Activated CD4-positive, alpha-beta T cell treated with anti-CD3 and anti-CD28 coated beads, Interleukin-2, amount 10 ng/mL, durations not matched to agents 7 days and 5 days (primary cell): Measurements from ENCODE around the gene CAMSAP2. TPM values are rescaled to one million over a fixed set of nuclear protein-coding genes. Genes with fewer than 3 reads are reported as not detected.
A peak's percentile ranks its signal among the peaks of the same experiment; 100 is the strongest.

Experiments used
- CTCF ChIA-PET: fragments of 350-600 bp; sonication (Branson Sonifier 250); formaldehyde crosslinking; loops from one replicate; lab custom pipeline; 2021; ENCODE audit warnings: antibody characterized with exemption; lab: Charles Lee
- POLR2A ChIA-PET: fragments of 350-600 bp; sonication (Branson Sonifier 250); formaldehyde crosslinking; loops from one replicate; lab custom pipeline; 2021; ENCODE audit warnings: antibody characterized with exemption; lab: Charles Lee
- DNase-seq: peaks from one replicate; pipeline ENCODE4 v3.0.0-alpha.2; 2020
- H3K27ac Mint-ChIP-seq: one replicate; pipeline ENCODE4 v1.8.0; 2021; ENCODE audit warnings: mild to moderate bottlenecking, moderate library complexity, mixed read lengths
- H3K27me3 Mint-ChIP-seq: one replicate; pipeline ENCODE4 v1.8.0; 2021; ENCODE audit warnings: mixed read lengths
- H3K36me3 Mint-ChIP-seq: one replicate; pipeline ENCODE4 v1.8.0; 2021; ENCODE audit warnings: low read depth, mixed read lengths
- H3K4me1 Mint-ChIP-seq: one replicate; pipeline ENCODE4 v1.8.0; 2021; ENCODE audit warnings: mixed read lengths
- H3K4me3 Mint-ChIP-seq: one replicate; pipeline ENCODE4 v1.8.0; 2021; ENCODE audit warnings: mild to moderate bottlenecking, moderate library complexity, mixed read lengths
- H3K9me3 Mint-ChIP-seq: one replicate; pipeline ENCODE4 v1.8.0; 2021; ENCODE audit warnings: mixed read lengths
- total RNA-seq, 2 experiments: library from RNA; stranded (reverse); gene quantifications; one replicate each; pipeline ENCODE4 v1.2.3, GENCODE V29; 2021

The CAMSAP2 gene
- total RNA-seq, 2 experiments from 2014 or later = 0.81 to 0.82 TPM

DNA sequence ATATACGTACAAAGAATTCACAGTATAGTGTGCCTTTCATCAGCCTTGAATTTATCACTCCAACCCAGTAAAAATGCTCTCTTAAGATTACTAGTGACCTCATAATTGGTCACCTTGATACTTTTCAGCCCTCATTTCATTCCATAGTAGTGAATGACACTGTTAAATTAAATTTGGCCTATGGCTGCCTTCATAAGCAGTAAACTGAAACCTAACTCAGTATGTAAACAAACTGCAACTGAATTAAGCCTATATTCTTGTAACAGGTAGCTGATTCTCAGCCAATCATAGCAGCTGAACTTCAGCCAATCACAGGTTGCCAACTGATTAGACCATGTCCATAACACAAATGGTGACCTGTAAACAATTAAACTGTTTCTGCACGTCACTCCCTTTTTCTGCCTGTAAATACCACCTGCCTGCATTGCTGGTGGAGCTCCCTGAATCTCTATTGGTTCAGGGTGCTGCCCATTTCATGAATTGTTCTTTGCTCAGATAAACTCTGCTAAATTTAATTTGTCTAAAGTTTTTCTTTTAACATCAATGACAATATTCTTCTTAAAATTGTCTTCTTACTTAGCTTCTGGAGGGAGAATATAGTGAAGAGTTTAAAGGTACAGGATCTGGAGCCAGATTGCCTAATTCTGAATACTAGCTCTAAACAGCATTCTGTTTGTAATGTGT, 24.0 kb upstream of the CAMSAP2 start:
- no peaks in the 10 kb centered on the region for H3K9me3 Mint-ChIP-seq
- no peak overlapping the region for H3K27ac Mint-ChIP-seq
- H3K4me1 Mint-ChIP-seq = no peaks in the 10 kb centered on the region
- DNase-seq = no peak
- CTCF ChIA-PET = no interaction called here
- H3K4me3 Mint-ChIP-seq = no peak overlapping the region
- H3K27me3 Mint-ChIP-seq = peaks cover 11% of the 10 kb centered on the region
- no peaks in the 10 kb centered on the region for H3K36me3 Mint-ChIP-seq
- POLR2A ChIA-PET = no interaction called here

DNA sequence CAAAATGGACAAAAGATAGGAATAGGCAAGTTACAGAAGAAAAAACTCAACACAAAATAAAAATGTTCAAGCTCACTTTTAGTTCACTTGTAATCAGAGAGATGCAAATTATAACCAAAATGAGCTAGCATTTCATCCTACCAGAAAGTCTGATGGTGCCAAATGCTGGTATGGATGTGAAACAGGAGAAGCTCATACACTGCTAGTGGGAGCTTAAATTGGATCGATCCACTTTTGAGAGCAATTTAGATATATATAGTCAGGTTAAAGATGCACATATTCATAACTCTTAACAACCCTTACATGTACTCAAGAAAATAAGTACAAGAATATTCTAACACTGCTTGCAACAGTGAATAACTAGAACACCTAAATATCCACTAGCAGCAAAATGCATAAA, 18.5 kb upstream of the CAMSAP2 start:
- H3K27me3 Mint-ChIP-seq = peaks cover 13% of the 10 kb centered on the region
- H3K36me3 Mint-ChIP-seq = no peaks in the 10 kb centered on the region
- ChIA-PET CTCF (interaction anchor here (0.6 kb wide), 1 partner anchor 124 kb away, joined by 3 read pairs; no protein-coding TSS in a partner anchor), POLR2A (no interaction called here)
- H3K27ac Mint-ChIP-seq = no peak overlapping the region
- H3K4me1 Mint-ChIP-seq = no peaks in the 10 kb centered on the region
- H3K9me3 Mint-ChIP-seq = no peaks in the 10 kb centered on the region
- no peak for DNase-seq
- no peak overlapping the region for H3K4me3 Mint-ChIP-seq

DNA sequence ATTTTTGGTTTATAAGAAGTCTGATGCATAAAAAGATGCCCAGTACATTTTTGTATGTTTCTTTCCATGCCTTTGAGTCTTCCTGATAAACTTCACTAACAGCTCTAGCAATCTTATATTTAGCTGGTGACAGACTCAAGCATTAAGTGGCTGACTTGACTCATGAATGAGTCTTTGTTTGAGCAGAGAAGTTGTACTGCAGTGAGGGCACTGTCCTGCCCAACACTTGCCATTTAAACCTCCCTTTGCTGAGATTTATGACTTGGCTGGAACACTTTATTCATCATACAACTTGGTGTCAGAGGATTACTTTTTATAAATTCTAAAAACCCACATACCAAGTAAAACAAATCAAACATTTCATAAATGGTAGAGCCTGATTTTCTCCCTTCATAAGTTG, 14.6 kb upstream of the CAMSAP2 start:
- no peak overlapping the region for H3K27ac Mint-ChIP-seq
- DNase-seq = no peak
- H3K9me3 Mint-ChIP-seq = no peaks in the 10 kb centered on the region
- no peaks in the 10 kb centered on the region for H3K36me3 Mint-ChIP-seq
- CTCF ChIA-PET = interaction anchor here (0.7 kb wide), 1 partner anchor 962 kb away, joined by 3 read pairs; no protein-coding TSS in a partner anchor
- H3K27me3 Mint-ChIP-seq = peaks cover 6% of the 10 kb centered on the region
- H3K4me3 Mint-ChIP-seq = no peak overlapping the region
- POLR2A ChIA-PET = no interaction called here
- H3K4me1 Mint-ChIP-seq = no peaks in the 10 kb centered on the region

DNA sequence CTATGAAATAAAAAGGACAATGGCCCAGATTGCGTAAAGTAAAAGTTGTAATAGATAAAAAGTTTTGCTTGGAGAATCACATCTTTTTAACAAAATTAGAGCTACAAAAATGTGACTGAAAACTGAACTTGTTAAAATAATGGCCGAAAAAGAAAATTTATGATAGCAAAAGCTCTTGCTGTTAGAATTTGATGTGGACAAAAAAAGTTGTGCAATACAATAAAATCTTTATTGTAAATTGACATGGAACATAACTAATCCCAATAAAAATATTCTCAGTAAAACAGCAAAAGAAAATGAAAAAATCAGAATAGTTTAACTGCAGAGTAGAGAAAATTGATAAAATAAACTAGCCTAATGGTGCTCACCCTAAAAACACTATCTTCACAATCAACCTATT, 11.4 kb upstream of the CAMSAP2 start:
- ChIA-PET CTCF (no interaction called here), POLR2A (no interaction called here)
- Mint-ChIP-seq H3K9me3 (no peaks in the 10 kb centered on the region), H3K4me3 (no peak overlapping the region), H3K27ac (no peak overlapping the region), H3K36me3 (no peaks in the 10 kb centered on the region), H3K27me3 (peaks cover under 1% of the 10 kb centered on the region), H3K4me1 (peaks cover 2% of the 10 kb centered on the region)
- DNase-seq = no peak

DNA sequence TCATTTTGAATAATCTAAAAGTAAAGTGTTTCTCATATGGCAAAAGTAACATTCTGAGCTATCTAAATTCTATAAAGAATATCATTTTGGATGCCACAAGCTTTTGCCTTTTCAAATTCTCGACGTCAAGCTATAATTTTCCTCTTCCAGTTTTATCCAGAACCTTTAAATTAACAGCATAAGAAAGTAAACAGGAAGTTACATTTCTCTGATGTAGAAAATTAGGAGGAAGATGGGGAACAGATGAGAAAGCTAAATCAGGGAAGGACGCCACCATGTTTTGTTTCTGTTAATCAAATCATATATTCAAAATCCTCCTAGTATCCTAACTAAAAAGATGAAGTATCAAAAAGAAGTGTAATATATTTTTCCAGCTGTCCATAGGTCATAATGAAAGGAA, 8.8 kb upstream of the CAMSAP2 start:
- no peak for DNase-seq
- no peak overlapping the region for H3K4me3 Mint-ChIP-seq
- peaks cover 4% of the 10 kb centered on the region for H3K27me3 Mint-ChIP-seq
- H3K9me3 Mint-ChIP-seq = no peaks in the 10 kb centered on the region
- peaks cover 2% of the 10 kb centered on the region for H3K4me1 Mint-ChIP-seq
- POLR2A ChIA-PET = no interaction called here
- CTCF ChIA-PET = no interaction called here
- no peaks in the 10 kb centered on the region for H3K36me3 Mint-ChIP-seq
- no peak overlapping the region for H3K27ac Mint-ChIP-seq

DNA sequence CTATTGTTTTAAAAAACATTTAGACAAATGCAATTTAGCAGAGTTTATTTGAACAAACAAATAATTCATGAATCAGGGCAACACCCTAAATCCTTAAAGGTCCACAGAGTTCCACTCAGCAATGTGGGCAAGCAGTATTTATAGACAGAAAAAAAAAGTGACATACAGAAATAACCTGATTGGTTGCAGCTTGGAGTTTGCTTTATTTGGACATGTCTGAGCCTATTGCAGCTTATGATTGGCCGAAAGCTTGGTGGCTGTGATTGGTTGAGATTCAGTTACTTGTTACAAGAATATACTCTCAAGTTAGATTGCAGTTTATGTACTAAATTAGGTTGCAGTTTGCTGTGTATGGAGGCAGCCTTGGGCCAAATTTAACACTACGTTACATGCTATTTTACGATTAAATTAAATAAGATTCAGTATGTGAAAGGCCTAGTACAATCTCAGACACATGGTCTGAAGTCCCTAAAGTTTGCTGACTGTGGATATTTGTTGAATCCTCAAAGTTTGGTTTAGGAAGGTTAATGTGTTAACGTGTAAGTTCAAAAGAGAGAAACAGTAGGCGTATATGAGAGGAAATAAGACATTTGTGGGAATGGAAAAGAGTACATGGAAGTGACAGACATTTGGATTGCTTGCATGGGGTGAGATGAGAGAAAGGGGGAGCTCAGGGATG, 6.9 kb upstream of the CAMSAP2 start:
- peaks cover 2% of the 10 kb centered on the region for H3K4me1 Mint-ChIP-seq
- DNase-seq = no peak
- H3K9me3 Mint-ChIP-seq = no peaks in the 10 kb centered on the region
- no peak overlapping the region for H3K27ac Mint-ChIP-seq
- ChIA-PET CTCF (interaction anchor here (0.9 kb wide), 1 partner anchor 61 kb away, joined by 4 read pairs; no protein-coding TSS in a partner anchor), POLR2A (no interaction called here)
- no peaks in the 10 kb centered on the region for H3K36me3 Mint-ChIP-seq
- H3K4me3 Mint-ChIP-seq = no peak overlapping the region
- H3K27me3 Mint-ChIP-seq = peaks cover 7% of the 10 kb centered on the region

DNA sequence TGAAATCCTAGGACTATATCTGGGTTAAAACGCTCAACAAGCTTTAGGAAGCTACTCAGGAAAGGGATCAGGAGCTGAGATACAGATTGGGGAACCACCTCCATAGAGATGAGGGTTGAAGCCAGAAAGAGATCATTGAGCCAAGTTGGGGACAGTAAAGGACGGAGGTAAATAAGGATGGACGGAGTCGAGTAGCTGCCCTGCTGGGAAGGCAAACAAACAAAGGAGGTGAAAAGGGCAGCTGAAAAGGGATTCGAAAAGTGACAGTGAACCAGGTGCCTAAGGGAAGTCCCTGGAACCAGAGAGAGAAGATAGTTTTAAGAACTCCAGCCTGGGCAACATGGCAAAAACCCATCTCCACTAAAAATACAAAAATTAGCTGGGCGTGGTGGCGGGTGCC, 6.3 kb upstream of the CAMSAP2 start:
- H3K4me3 Mint-ChIP-seq = no peak overlapping the region
- H3K27ac Mint-ChIP-seq = no peak overlapping the region
- DNase-seq = no peak
- no peaks in the 10 kb centered on the region for H3K36me3 Mint-ChIP-seq
- peaks cover 2% of the 10 kb centered on the region for H3K4me1 Mint-ChIP-seq
- ChIA-PET POLR2A (no interaction called here), CTCF (interaction anchor here (0.9 kb wide), 1 partner anchor 62 kb away, joined by 4 read pairs; no protein-coding TSS in a partner anchor)
- H3K27me3 Mint-ChIP-seq = peaks cover 7% of the 10 kb centered on the region
- H3K9me3 Mint-ChIP-seq = no peaks in the 10 kb centered on the region

DNA sequence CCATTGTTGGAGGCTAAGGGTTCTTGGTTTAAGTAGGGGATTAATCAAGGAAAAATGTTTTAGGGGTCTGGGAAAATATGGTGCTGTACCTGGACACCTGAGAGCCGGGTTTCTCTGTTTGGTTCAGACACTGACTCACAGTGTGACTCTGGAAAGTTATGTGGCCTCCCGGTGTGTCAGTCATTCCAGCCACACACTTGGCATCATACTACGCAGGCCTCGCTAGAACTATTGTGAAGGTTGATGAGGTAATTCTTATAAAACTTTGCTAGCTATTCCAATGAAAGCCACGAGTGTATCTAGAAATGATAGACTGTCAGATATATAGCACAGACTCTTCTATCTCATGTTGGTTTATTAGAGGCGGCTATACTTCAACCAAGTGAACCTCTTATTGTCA, 4.8 kb upstream of the CAMSAP2 start:
- Mint-ChIP-seq H3K9me3 (no peaks in the 10 kb centered on the region), H3K27me3 (peaks cover 15% of the 10 kb centered on the region), H3K36me3 (no peaks in the 10 kb centered on the region), H3K27ac (no peak overlapping the region), H3K4me3 (no peak overlapping the region), H3K4me1 (peaks cover 13% of the 10 kb centered on the region)
- CTCF ChIA-PET = interaction anchor here (0.6 to 0.8 kb wide), 2 partner anchors 112 to 198 kb away, joined by 3 to 5 read pairs; no protein-coding TSS in a partner anchor
- POLR2A ChIA-PET = no interaction called here
- DNase-seq = no peak

DNA sequence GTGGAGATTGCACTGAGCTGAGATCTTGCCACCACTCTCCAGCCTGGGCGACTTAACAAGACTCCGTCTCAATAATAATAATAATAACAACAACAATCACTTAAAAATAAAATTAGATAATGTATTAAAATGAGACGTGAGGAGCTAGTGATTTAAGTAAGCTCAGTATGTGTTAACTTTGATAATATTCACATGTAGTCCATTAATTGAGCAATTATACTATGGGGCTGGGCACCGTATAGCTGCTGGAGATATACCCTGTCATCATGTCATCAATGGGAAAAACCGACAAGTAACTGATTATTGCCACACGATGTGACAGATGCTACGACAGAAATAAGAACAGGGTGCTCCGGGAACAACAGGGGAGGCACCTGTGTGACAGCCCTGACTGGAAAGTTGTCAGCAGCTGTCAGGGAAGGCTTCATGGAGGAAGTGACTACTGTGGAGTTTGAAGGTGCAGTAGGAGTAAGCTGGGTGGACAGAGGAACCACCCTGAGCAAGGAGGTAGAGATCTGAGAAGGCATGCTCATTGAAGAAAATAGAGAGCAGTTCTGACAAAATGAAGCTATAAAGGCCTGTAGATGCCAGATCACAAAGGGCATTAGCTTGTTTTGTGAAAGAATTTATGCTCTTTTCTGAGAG, 924 bp upstream of the CAMSAP2 start:
- H3K27ac Mint-ChIP-seq = peak overlapping the region; percentile 47
- H3K4me1 Mint-ChIP-seq = peaks cover 22% of the 10 kb centered on the region
- H3K4me3 Mint-ChIP-seq = peak overlapping the region; percentile 93
- ChIA-PET CTCF (interaction anchor here (0.6 to 1.1 kb wide), 3 partner anchors 9 to 152 kb away, joined by 3 to 5 read pairs (median 3); no protein-coding TSS in a partner anchor), POLR2A (interaction anchor here (0.7 kb wide), 1 partner anchor 94 kb away, joined by 3 read pairs; no protein-coding TSS in a partner anchor)
- H3K9me3 Mint-ChIP-seq = no peaks in the 10 kb centered on the region
- DNase-seq = no peak
- H3K36me3 Mint-ChIP-seq = no peaks in the 10 kb centered on the region
- H3K27me3 Mint-ChIP-seq = peaks cover 33% of the 10 kb centered on the region

DNA sequence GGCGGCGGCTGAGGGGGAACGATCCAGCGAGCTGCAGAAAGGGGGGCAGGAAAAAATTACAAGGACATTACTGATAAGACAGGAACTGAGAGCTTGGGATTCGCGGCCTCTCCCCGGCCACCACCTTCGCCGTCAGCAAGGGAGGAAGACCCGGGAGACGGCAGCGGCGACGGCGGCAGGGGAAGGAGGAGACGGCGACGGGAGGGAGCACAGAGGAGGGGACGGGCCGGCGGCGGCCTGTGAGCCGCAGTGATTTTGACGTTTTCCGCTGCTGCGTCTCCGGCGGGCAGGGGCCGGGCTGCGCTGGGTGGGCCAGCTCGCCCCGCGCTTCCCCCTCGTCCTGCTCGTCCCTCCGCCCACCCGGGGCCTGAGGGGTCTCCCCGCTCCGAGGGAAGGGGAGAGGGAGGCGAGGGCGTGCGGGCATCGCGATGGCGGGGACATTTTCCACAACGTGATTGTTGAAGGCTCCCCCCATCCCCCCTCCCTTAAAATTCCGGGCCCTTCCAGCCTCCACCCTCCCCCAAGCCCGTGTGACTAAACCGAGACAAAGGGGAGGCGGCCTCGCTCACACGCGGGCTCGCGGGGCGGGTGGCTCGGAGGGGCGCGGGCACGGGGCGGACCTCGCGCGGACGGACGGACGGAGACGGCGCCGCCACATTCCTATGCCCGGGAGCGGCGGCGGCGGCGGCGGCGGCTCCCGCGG, 407 bp downstream of the CAMSAP2 start:
- CTCF ChIA-PET = interaction anchor here (0.6 kb wide), 1 partner anchor 281 kb away, joined by 3 read pairs; no protein-coding TSS in a partner anchor
- POLR2A ChIA-PET = no interaction called here
- Mint-ChIP-seq H3K36me3 (no peaks in the 10 kb centered on the region), H3K4me3 (peak overlapping the region; percentile 93), H3K9me3 (no peaks in the 10 kb centered on the region), H3K27me3 (peaks cover 34% of the 10 kb centered on the region), H3K27ac (peak overlapping the region; percentile 83), H3K4me1 (peaks cover 24% of the 10 kb centered on the region)
- DNase-seq = peak; percentile 18

DNA sequence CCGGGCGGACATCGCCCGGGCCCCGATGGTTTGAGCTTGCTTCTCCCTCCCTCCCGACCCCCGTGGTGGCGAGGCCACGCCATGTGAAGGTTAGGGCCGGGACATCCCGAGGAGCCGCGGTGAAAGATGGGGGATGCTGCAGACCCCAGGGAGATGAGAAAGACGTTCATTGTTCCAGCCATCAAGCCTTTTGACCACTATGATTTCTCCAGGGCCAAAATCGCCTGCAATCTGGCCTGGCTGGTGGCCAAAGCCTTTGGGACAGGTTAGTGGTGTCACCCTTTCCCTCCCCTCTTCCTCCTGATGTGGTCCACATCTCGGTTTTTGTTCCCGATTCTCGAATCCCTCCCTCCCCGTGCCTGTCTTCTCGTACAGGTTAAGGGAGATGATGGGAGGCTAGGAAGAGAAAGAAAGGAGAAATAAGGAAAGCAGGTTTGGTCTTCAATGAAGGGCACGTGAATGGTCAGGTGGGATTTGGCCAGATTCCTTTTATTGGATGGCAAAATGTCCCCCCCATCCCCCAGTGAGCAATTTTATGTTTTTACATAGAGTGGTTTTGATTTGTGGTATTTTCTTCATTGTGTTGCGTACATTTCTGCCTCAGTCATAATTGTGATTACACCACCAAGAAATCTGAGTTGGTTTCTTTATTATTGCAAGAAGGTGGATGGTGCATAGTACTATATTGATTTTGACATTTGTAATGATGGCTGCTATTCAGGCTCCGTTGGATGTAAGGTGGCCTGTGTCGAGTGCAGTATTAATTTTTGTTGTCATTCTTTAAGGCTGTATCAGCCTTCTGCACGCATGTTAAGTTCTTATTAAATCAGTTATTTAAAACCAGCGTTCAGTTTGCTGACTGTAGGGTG, 1.2 kb downstream of the CAMSAP2 start:
- DNase-seq = no peak
- Mint-ChIP-seq H3K4me3 (peak overlapping the region; percentile 48), H3K27me3 (peaks cover 37% of the 10 kb centered on the region), H3K36me3 (no peaks in the 10 kb centered on the region), H3K9me3 (no peaks in the 10 kb centered on the region), H3K27ac (no peak overlapping the region), H3K4me1 (peaks cover 30% of the 10 kb centered on the region)
- ChIA-PET CTCF (no interaction called here), POLR2A (no interaction called here)
